ENCODE data around the gene B9D2. TPM values are rescaled to one million over a fixed set of nuclear protein-coding genes. Genes with fewer than 3 reads are reported as not detected.
"Not testable (repeated sequence)": the region's sequence is repeated elsewhere in the genome, so short reads cannot be mapped to it uniquely, and the experiment has no call there.

B9D2 gene
- total RNA-seq, 4 donors from 2014 or later = 6.4 to 9.3 TPM; not detected in 2

DNA sequence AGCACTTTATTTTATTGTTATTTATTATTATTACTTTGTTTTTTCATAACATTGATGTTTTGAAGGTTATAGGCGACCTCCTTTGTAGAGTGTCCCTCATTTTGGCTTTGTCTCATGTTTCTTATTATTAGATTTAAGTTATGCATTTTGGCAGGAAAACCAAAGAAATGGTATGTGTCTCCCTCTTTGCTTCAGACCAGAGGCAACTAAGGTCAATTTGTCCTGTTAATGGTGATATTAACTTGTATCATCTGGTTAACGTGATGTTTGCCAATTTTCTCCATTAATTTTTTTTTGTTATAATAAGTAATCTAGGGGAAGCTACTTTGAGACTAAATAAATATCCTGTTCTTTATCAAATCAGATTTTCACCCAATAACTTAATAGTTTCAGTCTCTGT, 8.6 kb upstream of the B9D2 start:
- Histone ChIP-seq H3K4me3 (no peak overlapping the region), H3K9me3 (no peaks in the 10 kb centered on the region), H3K27ac (no peak overlapping the region), H3K4me1 (peaks cover 5 to 34% (median 19%) of the 10 kb centered on the region in 4 donors), H3K36me3 (no peaks in the 10 kb centered on the region), H3K27me3 (no peaks in the 10 kb centered on the region)
- intact Hi-C loops (cut with DNase I; ENCODE audit: low total_unique reads) (no loop called here), in situ Hi-C loops (cut with MboI; ENCODE audit: low pct_ligation_motif_present in 1 of 4, low pct_unique_long_range_greater_than_20kb in 1 of 4, low sequenced_read_pairs in 3 of 4) (no loop called here)
- WGBS, 2 donors (ENCODE audit: low coverage in 1 of 2) = 82 to 88% methylated on average over 2 of the region's 2 CpGs
- TF ChIP-seq POLR2A (IDR thresholded peaks at IDR 0.05) = no peak
- TF ChIP-seq, protein P1, sequence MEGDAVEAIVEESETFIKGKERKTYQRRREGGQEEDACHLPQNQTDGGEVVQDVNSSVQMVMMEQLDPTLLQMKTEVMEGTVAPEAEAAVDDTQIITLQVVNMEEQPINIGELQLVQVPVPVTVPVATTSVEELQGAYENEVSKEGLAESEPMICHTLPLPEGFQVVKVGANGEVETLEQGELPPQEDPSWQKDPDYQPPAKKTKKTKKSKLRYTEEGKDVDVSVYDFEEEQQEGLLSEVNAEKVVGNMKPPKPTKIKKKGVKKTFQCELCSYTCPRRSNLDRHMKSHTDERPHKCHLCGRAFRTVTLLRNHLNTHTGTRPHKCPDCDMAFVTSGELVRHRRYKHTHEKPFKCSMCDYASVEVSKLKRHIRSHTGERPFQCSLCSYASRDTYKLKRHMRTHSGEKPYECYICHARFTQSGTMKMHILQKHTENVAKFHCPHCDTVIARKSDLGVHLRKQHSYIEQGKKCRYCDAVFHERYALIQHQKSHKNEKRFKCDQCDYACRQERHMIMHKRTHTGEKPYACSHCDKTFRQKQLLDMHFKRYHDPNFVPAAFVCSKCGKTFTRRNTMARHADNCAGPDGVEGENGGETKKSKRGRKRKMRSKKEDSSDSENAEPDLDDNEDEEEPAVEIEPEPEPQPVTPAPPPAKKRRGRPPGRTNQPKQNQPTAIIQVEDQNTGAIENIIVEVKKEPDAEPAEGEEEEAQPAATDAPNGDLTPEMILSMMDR (IDR thresholded peaks at IDR 0.05) = no peak
- TF ChIP-seq POLR2AphosphoS5 (IDR thresholded peaks at IDR 0.05) = no peak
- TF ChIP-seq EP300 (IDR thresholded peaks at IDR 0.05; ENCODE audit: low read depth) = no peak
- DNase-seq = no peak

- peaks cover 5 to 36% (median 15%) of the 10 kb centered on the region in 4 donors for H3K4me1 ChIP-seq
- H3K27ac ChIP-seq = no peak overlapping the region
- in situ Hi-C loops (cut with MboI; ENCODE audit: low pct_ligation_motif_present in 1 of 4, low pct_unique_long_range_greater_than_20kb in 1 of 4, low sequenced_read_pairs in 3 of 4) = no loop called here
- intact Hi-C loops (cut with DNase I; ENCODE audit: low total_unique reads) = no loop called here
- DNase-seq = no peak
- no peaks in the 10 kb centered on the region for H3K27me3 ChIP-seq
- H3K9me3 ChIP-seq = no peaks in the 10 kb centered on the region
- TF ChIP-seq POLR2A (IDR thresholded peaks at IDR 0.05) = no peak
- TF ChIP-seq, protein P1 (IDR thresholded peaks at IDR 0.05) = no peak
- no peak for TF ChIP-seq EP300 (IDR thresholded peaks at IDR 0.05; ENCODE audit: low read depth)
- no peak for TF ChIP-seq POLR2AphosphoS5 (IDR thresholded peaks at IDR 0.05)
- 93 to 98% methylated on average over 8 of the region's 8 CpGs for WGBS, 2 donors (ENCODE audit: low coverage in 1 of 2)
- no peak overlapping the region for H3K4me3 ChIP-seq
- H3K36me3 ChIP-seq = no peaks in the 10 kb centered on the region
Measured at GRCh38 chr19:41371541-41371940, 7.6 kb upstream of the B9D2 start.

DNA sequence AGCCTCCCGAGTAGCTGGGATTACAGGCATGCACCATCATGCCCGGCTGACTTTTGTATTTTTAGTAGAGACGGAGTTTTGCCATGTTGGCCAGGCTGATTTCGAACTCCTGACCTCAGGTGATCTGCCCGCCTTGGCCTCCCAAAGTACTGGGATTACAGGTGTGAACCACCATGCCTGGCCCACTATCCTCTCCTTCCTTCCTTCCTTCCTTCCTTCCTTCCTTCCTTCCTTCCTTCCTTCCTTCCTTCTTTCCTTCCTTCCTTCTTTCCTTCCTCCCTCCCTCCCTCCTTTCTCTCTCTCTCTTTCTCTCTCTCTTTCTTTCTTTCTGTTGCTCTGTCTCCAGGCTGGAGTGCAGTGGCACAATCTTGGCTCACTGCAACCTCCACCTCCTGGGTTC, 7.2 kb upstream of the B9D2 start:
- H3K4me3 ChIP-seq; H3K9me3 ChIP-seq; H3K27ac ChIP-seq; H3K36me3 ChIP-seq; in situ Hi-C loops (cut with MboI; ENCODE audit: low pct_ligation_motif_present in 1 of 4, low pct_unique_long_range_greater_than_20kb in 1 of 4, low sequenced_read_pairs in 3 of 4); DNase-seq; intact Hi-C loops (cut with DNase I; ENCODE audit: low total_unique reads); H3K27me3 ChIP-seq: not testable (repeated sequence)
- WGBS, 2 donors (ENCODE audit: low coverage in 1 of 2) = 96% methylated on average over 5 of the region's 5 CpGs; no CpG with 5 or more reads in 1 of the 2 donors
- H3K4me1 ChIP-seq = peaks cover 5 to 32% (median 14%) of the 10 kb centered on the region in 4 donors

DNA sequence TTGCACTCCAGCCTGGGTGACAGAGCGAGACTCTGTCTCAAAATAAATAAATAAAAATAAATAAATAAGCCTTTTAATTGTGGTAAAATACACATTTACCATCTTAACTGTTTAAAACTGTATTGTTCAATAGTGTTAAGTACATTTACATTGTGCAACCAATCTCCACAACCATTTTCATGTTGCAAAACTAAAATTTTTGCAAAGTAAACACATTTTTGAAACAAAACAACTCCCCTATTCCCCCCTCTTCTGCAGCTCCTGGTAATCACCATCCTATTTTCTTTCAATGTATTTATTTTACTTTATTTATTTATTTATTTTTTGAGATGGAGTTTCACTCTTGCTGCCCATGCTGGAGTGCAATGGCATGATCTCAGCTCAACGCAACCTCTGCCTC, 5.8 kb upstream of the B9D2 start:
- in situ Hi-C loops (cut with MboI; ENCODE audit: low pct_ligation_motif_present in 1 of 4, low pct_unique_long_range_greater_than_20kb in 1 of 4, low sequenced_read_pairs in 3 of 4) (no loop called here), intact Hi-C loops (cut with DNase I; ENCODE audit: low total_unique reads) (no loop called here)
- TF ChIP-seq POLR2AphosphoS5 (IDR thresholded peaks at IDR 0.05) (no peak), POLR2A (IDR thresholded peaks at IDR 0.05) (no peak), EP300 (IDR thresholded peaks at IDR 0.05; ENCODE audit: low read depth) (no peak)
- TF ChIP-seq, protein P1 (IDR thresholded peaks at IDR 0.05) = no peak
- H3K9me3 ChIP-seq = no peaks in the 10 kb centered on the region
- H3K4me3 ChIP-seq = no peak overlapping the region
- peaks cover 5 to 29% (median 11%) of the 10 kb centered on the region in 4 donors for H3K4me1 ChIP-seq
- H3K27me3 ChIP-seq = no peaks in the 10 kb centered on the region
- no peaks in the 10 kb centered on the region for H3K36me3 ChIP-seq
- WGBS, 2 donors (ENCODE audit: low coverage in 1 of 2) = 81 to 97% methylated on average over 2 of the region's 2 CpGs
- no peak for DNase-seq
- no peak overlapping the region for H3K27ac ChIP-seq

DNA sequence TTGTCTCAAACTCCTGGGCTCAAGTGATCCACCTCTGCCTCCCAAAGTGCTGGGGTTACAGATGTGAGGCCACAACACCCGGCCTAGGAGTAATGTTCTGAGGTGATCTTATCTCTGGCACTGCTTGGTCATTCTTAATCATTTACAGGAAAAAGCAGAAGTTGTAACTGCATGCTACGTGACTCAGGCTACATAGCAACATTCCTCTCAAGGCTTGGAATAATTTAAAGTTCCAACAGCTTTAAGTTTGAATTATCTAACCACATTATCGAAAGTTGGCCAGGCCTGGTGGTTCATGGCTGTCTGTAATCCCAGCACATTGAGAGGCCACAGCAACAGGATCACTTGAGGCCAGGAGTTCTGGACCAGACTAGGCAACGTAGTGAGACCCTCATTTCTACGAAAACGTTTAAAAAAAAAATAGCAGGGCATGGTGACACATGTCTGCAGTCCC, 3.9 kb upstream of the B9D2 start:
- TF ChIP-seq, protein P1 (IDR thresholded peaks at IDR 0.05) = no peak
- TF ChIP-seq POLR2AphosphoS5 (IDR thresholded peaks at IDR 0.05) (no peak), POLR2A (IDR thresholded peaks at IDR 0.05) (no peak), EP300 (IDR thresholded peaks at IDR 0.05; ENCODE audit: low read depth) (no peak)
- H3K36me3 ChIP-seq = no peaks in the 10 kb centered on the region
- no peaks in the 10 kb centered on the region for H3K27me3 ChIP-seq
- 48 to 65% methylated on average over 4 to 6 of the region's 6 CpGs for WGBS, 2 donors (ENCODE audit: low coverage in 1 of 2)
- H3K4me1 ChIP-seq = peaks cover 6 to 27% (median 13%) of the 10 kb centered on the region in 4 donors
- H3K27ac ChIP-seq = peak overlapping the region; percentile 21 to 41 (median 38)
- intact Hi-C loops (cut with DNase I; ENCODE audit: low total_unique reads) = no loop called here
- no peak for DNase-seq
- in situ Hi-C loops (cut with MboI; ENCODE audit: low pct_ligation_motif_present in 1 of 4, low pct_unique_long_range_greater_than_20kb in 1 of 4, low sequenced_read_pairs in 3 of 4) = no loop called here
- H3K9me3 ChIP-seq = no peaks in the 10 kb centered on the region
- no peak overlapping the region for H3K4me3 ChIP-seq

All from transverse colon (tissue), 4 donors.